GM12892 (cell line): ENCODE data around the gene WNT3A.
A peak's percentile ranks its signal among the peaks of the same experiment; 100 is the strongest.

Experiments
- DNase-seq: peaks from one replicate; pipeline ENCODE4 v3.0.0; 2011; ENCODE audit not compliant: insufficient read length
- FAIRE-seq: peaks from 2 replicates; lab custom pipeline; 2011; peaks lifted over from hg19 to GRCh38; lab: Jason Lieb, UNC
- POLR2A ChIP-seq: IDR thresholded peaks from 2 replicates; pipeline ENCODE4 v1.6.1; 2011; ENCODE audit warnings: low read depth, low read length, control low read depth
- POLR2AphosphoS5 ChIP-seq: IDR thresholded peaks from 2 replicates; pipeline ENCODE4 v1.6.1; 2011; ENCODE audit warnings: low read depth, low read length, control low read depth
- TAF1 ChIP-seq: IDR thresholded peaks from 2 replicates; pipeline ENCODE4 v1.6.1; 2011; ENCODE audit warnings: low read depth, mild to moderate bottlenecking, control low read depth, low read length, borderline replicate concordance

The WNT3A gene

DNA sequence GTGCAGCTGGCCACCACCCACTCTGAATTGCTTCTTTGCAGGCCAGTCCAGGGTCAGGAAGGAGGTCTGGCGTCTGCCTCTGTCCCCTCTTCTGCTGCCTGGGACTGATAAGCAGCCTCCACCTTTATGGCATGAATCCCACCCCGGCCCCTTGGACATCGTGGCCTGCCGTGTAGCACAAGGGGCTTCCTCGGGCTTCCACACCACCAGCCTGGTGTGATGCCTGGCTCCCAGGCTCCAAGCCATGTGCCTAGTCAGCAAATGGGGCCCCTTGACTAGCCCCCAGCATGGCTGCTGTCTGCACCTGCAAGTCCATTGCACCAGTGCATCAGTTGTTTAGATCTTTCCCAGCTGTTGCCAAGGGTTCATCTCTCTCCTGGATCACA lies 65.9 kb downstream of the WNT3A start:
- no peak for FAIRE-seq
- no peak for DNase-seq
- TF ChIP-seq POLR2A = no peak
- no peak for TF ChIP-seq TAF1
- TF ChIP-seq POLR2AphosphoS5 = no peak

- FAIRE-seq (no peak), DNase-seq (no peak)
- no peak for TF ChIP-seq TAF1
- no peak for TF ChIP-seq POLR2A
- TF ChIP-seq POLR2AphosphoS5 = no peak
These were observed 66.5 kb downstream of the WNT3A start for GRCh38 chr1:228073061-228073856.

GRCh38 chr1:228073857-228074545 lies 67.2 kb downstream of the WNT3A start:
- TF ChIP-seq POLR2A (no peak), TAF1 (no peak), POLR2AphosphoS5 (no peak)
- DNase-seq = no peak
- FAIRE-seq = no peak

- no peak for DNase-seq
- no peak for FAIRE-seq
- no peak for TF ChIP-seq POLR2AphosphoS5
- no peak for TF ChIP-seq TAF1
- no peak for TF ChIP-seq POLR2A
These were observed 68.3 kb downstream of the WNT3A start for GRCh38 chr1:228074954-228075730.

DNA sequence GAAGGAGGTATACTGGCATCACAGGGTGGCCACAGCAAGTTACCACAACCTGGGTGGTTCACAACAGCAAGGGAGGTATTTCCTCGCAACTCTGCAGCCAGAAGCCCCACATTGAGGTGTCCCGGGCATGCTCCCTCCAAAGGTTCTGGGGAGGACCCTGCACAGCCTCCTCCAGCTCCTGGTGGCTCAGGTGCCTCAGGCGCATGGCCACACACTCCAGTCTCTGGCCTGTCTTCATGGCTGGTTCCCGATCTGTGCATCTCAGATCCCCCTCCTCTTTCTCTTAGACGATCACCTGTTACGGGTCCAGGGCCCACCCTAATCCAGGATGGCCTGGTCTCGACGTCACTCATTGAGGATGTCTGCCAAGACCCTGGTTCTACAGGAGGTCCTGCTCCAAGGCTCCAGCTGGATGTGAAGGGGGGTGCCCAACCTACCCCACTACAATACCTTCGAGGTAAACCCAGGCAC lies 69.0 kb downstream of the WNT3A start:
- no peak for FAIRE-seq
- TF ChIP-seq POLR2A (no peak), TAF1 (no peak), POLR2AphosphoS5 (no peak)

DNA sequence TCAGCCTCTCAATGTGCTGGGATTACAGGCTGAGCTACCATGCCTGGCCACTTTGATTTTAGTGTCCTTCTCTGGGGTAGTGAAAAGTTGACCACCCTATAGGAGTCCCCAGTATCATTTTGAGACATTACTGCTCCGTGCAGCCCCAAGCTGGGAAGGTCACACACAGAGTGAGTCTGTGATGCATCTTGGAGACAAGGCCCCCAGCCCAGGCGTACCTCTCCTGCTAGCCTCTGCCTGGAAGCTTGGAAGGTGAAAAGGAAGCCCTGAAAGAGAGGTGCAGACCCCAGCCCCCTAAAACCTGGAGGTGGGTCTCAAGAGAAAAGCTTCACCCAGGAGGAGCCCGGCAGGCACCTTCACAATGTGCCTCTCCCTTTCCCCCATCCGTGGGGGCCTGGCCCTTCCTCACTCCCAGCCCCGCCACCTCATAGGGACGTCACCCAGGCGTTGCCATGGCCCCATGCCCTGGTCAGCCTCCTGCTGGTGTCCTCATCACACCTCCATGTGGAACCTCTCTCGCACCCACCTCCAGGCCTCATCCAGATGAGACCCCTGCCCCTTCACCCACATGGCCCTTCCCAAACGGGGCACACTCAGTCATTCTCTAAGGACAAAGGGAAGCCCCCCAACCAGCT lies 70.1 kb downstream of the WNT3A start:
- FAIRE-seq (no peak), DNase-seq (no peak)
- no peak for TF ChIP-seq POLR2A
- no peak for TF ChIP-seq POLR2AphosphoS5
- no peak for TF ChIP-seq TAF1

More for the DNA sequence above, 69.0 kb downstream of the WNT3A start:
- DNase-seq = no peak

DNA sequence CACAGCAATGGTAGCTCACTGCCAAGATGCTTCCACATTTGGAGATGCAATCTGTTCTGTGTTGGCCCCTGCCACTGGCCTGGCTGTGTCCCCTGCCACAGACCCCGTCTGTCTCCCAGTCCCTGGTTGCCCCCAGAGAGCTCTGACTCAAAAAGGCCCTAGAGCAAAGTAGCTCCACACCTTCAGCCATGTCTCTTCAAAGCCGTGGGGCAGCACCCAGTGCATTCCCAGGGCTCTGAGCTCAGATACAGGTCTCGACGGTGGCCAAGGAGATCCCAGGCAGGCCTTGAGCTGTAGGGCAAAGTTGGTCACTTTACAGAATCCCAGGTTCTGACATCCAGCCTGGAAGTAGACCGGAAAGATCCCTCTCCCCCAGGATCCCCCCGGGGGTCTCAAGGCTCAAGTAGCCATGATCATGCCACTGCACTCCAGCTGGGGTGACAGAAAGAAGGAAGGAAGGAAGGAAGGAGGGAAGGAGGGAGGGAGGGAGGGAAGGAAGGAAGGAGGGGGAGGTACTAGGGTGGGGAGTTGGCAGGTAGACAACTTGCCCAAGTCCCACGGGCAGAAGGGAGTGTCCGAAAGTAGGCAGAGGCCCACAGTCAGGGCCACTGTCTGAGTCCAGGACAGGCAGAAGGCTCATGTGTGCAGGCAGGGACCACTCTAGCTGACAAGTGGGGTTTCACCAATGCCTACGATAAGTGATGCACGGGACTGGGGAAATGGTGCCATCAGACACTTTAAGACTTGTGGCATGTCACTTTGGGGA lies 71.0 kb downstream of the WNT3A start:
- FAIRE-seq (no peak), DNase-seq (no peak)
- TF ChIP-seq TAF1 = no peak
- TF ChIP-seq POLR2A = no peak
- no peak for TF ChIP-seq POLR2AphosphoS5

DNA sequence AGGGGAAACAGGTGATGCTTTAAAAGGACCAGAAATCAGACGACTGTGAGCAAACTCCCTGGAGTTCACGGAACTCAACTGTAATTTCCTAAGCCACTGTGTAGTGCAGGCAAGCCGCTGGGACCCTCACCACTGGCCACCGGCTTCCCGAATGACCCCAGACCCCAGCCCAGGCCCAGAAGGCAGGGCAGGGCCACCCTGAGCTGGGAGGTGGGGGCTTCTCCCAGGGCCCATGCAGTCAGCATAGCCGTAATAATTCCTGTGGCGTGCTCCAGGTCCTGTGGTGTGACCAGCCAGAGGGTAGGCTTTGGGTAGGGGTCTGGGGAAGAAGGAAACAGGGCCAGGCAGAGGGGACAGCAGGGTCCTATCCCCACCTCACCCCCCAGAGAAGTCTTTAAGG lies 72.2 kb downstream of the WNT3A start:
- FAIRE-seq (no peak), DNase-seq (no peak)
- TF ChIP-seq POLR2AphosphoS5 (no peak), TAF1 (no peak), POLR2A (no peak)

- DNase-seq = no peak
- no peak for FAIRE-seq
- no peak for TF ChIP-seq TAF1
- TF ChIP-seq POLR2AphosphoS5 = no peak
- no peak for TF ChIP-seq POLR2A
These were observed 72.9 kb downstream of the WNT3A start for GRCh38 chr1:228079601-228080263.

GRCh38 chr1:228081144-228081543 lies 74.3 kb downstream of the WNT3A start:
- FAIRE-seq (no peak), DNase-seq (no peak)
- TF ChIP-seq POLR2A (no peak), POLR2AphosphoS5 (no peak), TAF1 (no peak)

GRCh38 chr1:228081578-228082213 lies 74.9 kb downstream of the WNT3A start:
- FAIRE-seq = no peak

More at GRCh38 chr1:228081578-228082213, 74.9 kb downstream of the WNT3A start:
- DNase-seq = peak; percentile 44
- no peak for TF ChIP-seq TAF1
- TF ChIP-seq POLR2A = no peak
- TF ChIP-seq POLR2AphosphoS5 = no peak
